ENCODE results near the gene CEP295NL.

GRCh38 chr17:78854508-78854907, 48.5 kb downstream of the CEP295NL start:
- TF ChIP-seq CTCF (conservative IDR thresholded peaks at IDR 0.05) (no peak), EZH2 (IDR thresholded peaks at IDR 0.05; ENCODE audit: low read depth) (no peak)

Measured in PC-9 (cell line).